Dedifferentiated amniotic fluid mesenchymal stem cell (primary cell): ENCODE data around the gene MPZL1.
A peak's percentile ranks its signal among the peaks of the same experiment; 100 is the strongest.

Source experiments
- DNase-seq: peaks from one replicate; pipeline ENCODE4 v3.0.0-alpha.2; 2016; ENCODE audit errors: extremely low spot score

MPZL1 gene

GRCh38 chr1:167721617-167722151 is at the start of gene MPZL1:
Gene MPZL1, plus strand, starts transcription at chr1:167721982. Its CDS starts 170 bp downstream, at chr1:167722152.
- peak; percentile 94 for DNase-seq

GRCh38 chr1:167672831-167673230 is 49.0 kb upstream of the MPZL1 start:
- DNase-seq: no peak

GRCh38 chr1:167673265-167673664 is 48.5 kb upstream of the MPZL1 start:
- DNase-seq: no peak

GRCh38 chr1:167674156-167674555 is 47.6 kb upstream of the MPZL1 start:
- no peak for DNase-seq

- no peak for DNase-seq
These were observed 46.3 kb upstream of the MPZL1 start for GRCh38 chr1:167675440-167675839.

- no peak for DNase-seq
These were observed 45.4 kb upstream of the MPZL1 start for GRCh38 chr1:167676205-167676915.

- DNase-seq: no peak
These were observed 44.6 kb upstream of the MPZL1 start for GRCh38 chr1:167676916-167677848.

- no peak for DNase-seq
These were observed 43.4 kb upstream of the MPZL1 start for GRCh38 chr1:167678422-167678821.

GRCh38 chr1:167678838-167679237 is 42.9 kb upstream of the MPZL1 start:
- DNase-seq: no peak

GRCh38 chr1:167679714-167680113 is 42.1 kb upstream of the MPZL1 start:
- no peak for DNase-seq

- no peak for DNase-seq
These were observed 40.8 kb upstream of the MPZL1 start for GRCh38 chr1:167681024-167681423.

- no peak for DNase-seq
These were observed 40.2 kb upstream of the MPZL1 start for GRCh38 chr1:167681451-167682098.

GRCh38 chr1:167683226-167683625 is 38.6 kb upstream of the MPZL1 start:
- DNase-seq: no peak

GRCh38 chr1:167683641-167684502 is 37.9 kb upstream of the MPZL1 start:
- DNase-seq: peak; percentile 43

GRCh38 chr1:167685844-167686243 is 35.9 kb upstream of the MPZL1 start:
- DNase-seq: no peak

GRCh38 chr1:167687919-167688519 is 33.8 kb upstream of the MPZL1 start:
- DNase-seq: peak; percentile 90

- DNase-seq: no peak
These were observed 32.2 kb upstream of the MPZL1 start for GRCh38 chr1:167689567-167689920.

GRCh38 chr1:167690053-167690452 is 31.7 kb upstream of the MPZL1 start:
- no peak for DNase-seq

- DNase-seq: no peak
These were observed 28.2 kb upstream of the MPZL1 start for GRCh38 chr1:167693425-167694045.

- DNase-seq: no peak
These were observed 27.1 kb upstream of the MPZL1 start for GRCh38 chr1:167694691-167695090.
